Measurements from ENCODE around the gene ATP2A3.

GRCh38 chr17:3956327-3956957, 7.8 kb downstream of the ATP2A3 start:
- TF ChIP-seq CTCF (IDR thresholded peaks at IDR 0.05) (no peak), POLR2A (IDR thresholded peaks at IDR 0.05) (no peak)

Measured in body of pancreas (tissue), 4 donors.